SU-DHL-6 (cell line): ENCODE measurements around the gene MYLK.

ENCODE experiments used
- H2AFZ ChIP-seq: fragments of 200-600 bp; sonication (generic); 2 replicates; pipeline ENCODE4 v1.6.1; 2014; ENCODE audit warnings: low read depth, mild to moderate bottlenecking, moderate library complexity, mixed read lengths, antibody characterized with exemption, low read length; ENCODE audit not compliant: severe bottlenecking
- H3F3A ChIP-seq: fragments of 200-600 bp; shearing (Covaris generic); 2 replicates; pipeline ENCODE4 v1.6.0; 2016; ENCODE audit warnings: antibody characterized with exemption, mild to moderate bottlenecking; ENCODE audit not compliant: insufficient read depth
- H3K27ac ChIP-seq: fragments of 200-600 bp; sonication (generic); 2 replicates; pipeline ENCODE4 v1.5.1; 2016; ENCODE audit warnings: low read depth, mild to moderate bottlenecking, low read length, moderate library complexity, mixed read lengths
- H3K27me3 ChIP-seq: fragments of 200-600 bp; sonication (generic), shearing (Covaris generic); 2 replicates; pipeline ENCODE4 v1.6.0; 2014; ENCODE audit warnings: mild to moderate bottlenecking, low read length
- H3K36me3 ChIP-seq: fragments of 200-600 bp; sonication (generic); 2 replicates; pipeline ENCODE4 v1.6.1; 2014; ENCODE audit warnings: mild to moderate bottlenecking, low read length, mixed read lengths
- H3K4me2 ChIP-seq: fragments of 300-600, 200-600 bp; shearing (Covaris generic), sonication (generic); 2 replicates; pipeline ENCODE4 v1.6.0; 2014; ENCODE audit warnings: low read length, low read depth, mild to moderate bottlenecking; ENCODE audit not compliant: poor library complexity, severe bottlenecking
- H3K4me3 ChIP-seq: fragments of 200-600 bp; sonication (generic); 2 replicates; pipeline ENCODE4 v1.5.1; 2014; ENCODE audit warnings: antibody characterized with exemption, low read length, mild to moderate bottlenecking, mixed read lengths; ENCODE audit not compliant: insufficient read depth, poor library complexity, severe bottlenecking
- H3K79me2 ChIP-seq: fragments of 200-600 bp; sonication (generic); 2 replicates; pipeline ENCODE4 v1.6.1; 2014; ENCODE audit warnings: mild to moderate bottlenecking, low read length, moderate library complexity; ENCODE audit not compliant: insufficient read depth
- H3K9ac ChIP-seq: fragments of 200-600 bp; sonication (generic); 2 replicates; pipeline ENCODE4 v1.7.0; 2014; ENCODE audit warnings: mild to moderate bottlenecking, low read length
- H3K9me2 ChIP-seq: fragments of 200-600 bp; sonication (generic); replicated peaks from 2 replicates; pipeline ENCODE4 v1.6.1; 2014; ENCODE audit warnings: low read length; ENCODE audit not compliant: insufficient read depth
- H3K9me3 ChIP-seq: fragments of 200-600 bp; sonication (generic); 2 replicates; pipeline ENCODE4 v1.6.1; 2014; ENCODE audit warnings: low read length, mixed read lengths; ENCODE audit not compliant: insufficient read depth
- H4K20me1 ChIP-seq: fragments of 200-600 bp; sonication (generic); 2 replicates; pipeline ENCODE4 v1.6.1; 2014; ENCODE audit warnings: low read depth, mild to moderate bottlenecking, antibody characterized with exemption, low read length, moderate library complexity, mixed read lengths
- CTCF ChIP-seq: fragments of 200-600 bp; sonication (generic); IDR thresholded peaks from one replicate; pipeline ENCODE4 v1.5.1; 2017; ENCODE audit warnings: antibody characterized with exemption, mild to moderate bottlenecking, low read length, moderate library complexity; ENCODE audit not compliant: insufficient read depth, poor library complexity, severe bottlenecking
- EZH2phosphoT487 ChIP-seq: fragments of 200-600 bp; sonication (generic), shearing (Covaris generic); conservative IDR thresholded peaks from 2 replicates; pipeline ENCODE4 v1.6.1; 2018; ENCODE audit warnings: mild to moderate bottlenecking, antibody characterized with exemption, low read length, moderate library complexity, mixed read lengths

Gene MYLK

GRCh38 chr3:123745184-123745855 lies 138.8 kb downstream of the MYLK start:
- Histone ChIP-seq H3K79me2 (no peaks in the 10 kb centered on the region), H3F3A (no peaks in the 10 kb centered on the region)

GRCh38 chr3:123744064-123744463 lies 140.1 kb downstream of the MYLK start:
- no peaks in the 10 kb centered on the region for H3K9me2 ChIP-seq
- no peak for TF ChIP-seq EZH2phosphoT487
- TF ChIP-seq CTCF = no peak
- H3K36me3 ChIP-seq = no peaks in the 10 kb centered on the region
- no peaks in the 10 kb centered on the region for H3K79me2 ChIP-seq
- no peak overlapping the region for H2AFZ ChIP-seq
- H4K20me1 ChIP-seq = no peaks in the 10 kb centered on the region
- H3K4me2 ChIP-seq = no peak overlapping the region
- H3K4me3 ChIP-seq = no peak overlapping the region
- no peak overlapping the region for H3K27ac ChIP-seq
- no peaks in the 10 kb centered on the region for H3F3A ChIP-seq
- H3K27me3 ChIP-seq = no peaks in the 10 kb centered on the region
- H3K9ac ChIP-seq = no peak overlapping the region
- H3K9me3 ChIP-seq = no peaks in the 10 kb centered on the region

More at GRCh38 chr3:123745184-123745855, 138.8 kb downstream of the MYLK start:
- Histone ChIP-seq H3K36me3 (no peaks in the 10 kb centered on the region), H3K9me3 (no peaks in the 10 kb centered on the region), H3K4me2 (no peak overlapping the region), H3K9ac (no peak overlapping the region), H3K27me3 (no peaks in the 10 kb centered on the region), H4K20me1 (no peaks in the 10 kb centered on the region), H2AFZ (no peak overlapping the region), H3K4me3 (no peak overlapping the region), H3K9me2 (no peaks in the 10 kb centered on the region), H3K27ac (no peak overlapping the region)
- TF ChIP-seq EZH2phosphoT487 = no peak
- TF ChIP-seq CTCF = no peak

DNA sequence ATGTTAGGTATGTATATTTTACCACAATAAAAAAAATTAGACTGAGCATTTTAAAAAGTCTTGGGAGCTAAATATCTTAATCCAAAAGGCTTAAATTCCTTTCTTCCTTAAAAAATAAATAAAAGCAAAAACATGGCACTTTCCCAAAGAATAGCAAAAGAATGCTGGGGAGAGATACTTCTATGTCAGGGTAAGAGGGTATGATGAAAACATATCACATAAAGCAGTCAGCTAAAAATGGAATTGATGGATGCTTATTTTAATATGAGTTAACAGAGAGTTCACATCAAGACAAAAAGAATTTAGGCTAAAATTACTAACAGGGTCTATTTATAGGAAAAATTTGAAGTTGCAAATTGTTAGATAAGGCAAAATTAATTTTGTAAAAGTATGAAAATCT lies 141.0 kb downstream of the MYLK start:
- no peak overlapping the region for H3K4me3 ChIP-seq
- no peaks in the 10 kb centered on the region for H3F3A ChIP-seq
- H4K20me1 ChIP-seq = no peaks in the 10 kb centered on the region
- no peaks in the 10 kb centered on the region for H3K9me2 ChIP-seq
- no peak overlapping the region for H2AFZ ChIP-seq
- no peaks in the 10 kb centered on the region for H3K9me3 ChIP-seq
- H3K9ac ChIP-seq = no peak overlapping the region
- H3K79me2 ChIP-seq = no peaks in the 10 kb centered on the region
- TF ChIP-seq CTCF = no peak
- no peak for TF ChIP-seq EZH2phosphoT487
- no peak overlapping the region for H3K27ac ChIP-seq
- no peaks in the 10 kb centered on the region for H3K27me3 ChIP-seq
- H3K36me3 ChIP-seq = no peaks in the 10 kb centered on the region
- no peak overlapping the region for H3K4me2 ChIP-seq
